Non-pigmented ciliary epithelial cell (primary cell): Measurements from ENCODE around the gene MPV17.
"Not testable (repeated sequence)": the region's sequence is repeated elsewhere in the genome, so short reads cannot be mapped to it uniquely, and the experiment has no call there.

Experiments used
- DNase-seq: peaks from one replicate; pipeline ENCODE4 v3.0.0-alpha.2; 2010; ENCODE audit warnings: low read depth

The MPV17 gene

DNA sequence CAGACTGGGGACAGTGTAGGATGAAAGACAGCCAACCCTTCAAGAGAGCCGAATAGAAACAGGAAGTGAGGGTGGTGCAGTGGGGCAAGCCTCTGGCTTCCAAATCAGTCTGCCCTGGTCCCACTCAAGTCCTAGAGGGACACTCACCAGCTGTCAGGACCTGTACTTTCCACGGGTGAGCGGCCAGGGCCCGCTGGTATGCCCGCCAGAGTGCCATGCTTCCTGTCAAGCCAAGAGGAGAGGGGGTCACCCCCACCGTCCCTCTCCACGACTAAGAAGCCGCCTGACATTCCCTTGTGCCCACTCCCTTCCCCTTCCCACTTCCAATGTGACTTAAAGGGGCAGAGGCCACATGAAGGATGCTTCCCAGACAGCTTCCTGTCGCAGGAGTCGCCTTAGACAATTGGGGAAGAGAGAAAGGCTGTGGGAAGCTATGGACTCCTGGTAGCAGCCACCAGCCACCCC is 564 bp downstream of the MPV17 start:
- DNase-seq = no peak

DNA sequence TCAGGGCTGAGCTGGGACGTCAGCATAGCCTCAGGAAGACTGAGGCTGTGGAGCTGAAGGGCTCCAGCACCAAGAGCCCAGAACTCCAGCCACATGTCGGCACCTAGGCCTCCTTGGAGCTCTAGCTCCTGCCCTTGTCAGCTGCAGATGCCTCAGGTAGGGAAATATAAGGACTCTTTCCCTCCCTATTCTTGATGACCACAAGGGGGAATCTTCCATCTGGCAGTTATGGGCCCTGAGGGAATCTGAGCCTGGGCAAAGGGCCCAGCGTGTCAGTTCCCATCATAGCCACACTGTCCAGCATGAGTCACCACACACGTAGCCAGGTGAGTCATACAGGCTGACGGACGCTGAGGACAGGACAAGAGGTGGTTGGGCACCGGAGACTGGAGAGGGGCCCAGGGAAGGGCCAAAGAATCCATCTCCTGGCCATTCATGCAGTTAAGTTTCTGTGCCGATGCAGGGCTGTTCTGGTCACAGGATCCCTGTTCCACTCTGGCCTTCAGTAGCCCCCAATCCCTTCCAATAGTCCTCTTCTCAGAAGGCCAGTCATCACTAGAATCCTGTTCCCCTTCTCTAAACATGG is 1.8 kb downstream of the MPV17 start:
- DNase-seq = peak; percentile 97

DNA sequence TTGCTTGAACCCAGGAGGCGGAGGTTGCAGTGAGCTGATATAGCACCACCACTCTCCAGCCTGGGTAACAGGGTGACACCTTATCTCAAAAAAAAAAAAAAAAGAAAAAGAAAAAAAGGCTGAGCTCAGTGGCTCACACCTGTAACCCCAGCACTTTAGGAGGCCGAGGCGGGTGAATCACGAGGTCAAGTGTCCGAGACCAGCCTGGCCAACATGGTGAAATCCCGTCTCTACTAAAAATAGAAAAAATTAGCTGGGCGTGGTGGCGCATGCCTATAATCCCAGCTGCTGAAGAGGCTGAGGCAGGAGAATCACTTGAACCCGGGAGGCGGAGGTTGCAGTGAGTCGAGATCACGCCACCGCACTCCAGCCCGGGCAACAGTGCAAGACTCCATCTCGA is 3.1 kb downstream of the MPV17 start:
- DNase-seq = not testable (repeated sequence)

DNA sequence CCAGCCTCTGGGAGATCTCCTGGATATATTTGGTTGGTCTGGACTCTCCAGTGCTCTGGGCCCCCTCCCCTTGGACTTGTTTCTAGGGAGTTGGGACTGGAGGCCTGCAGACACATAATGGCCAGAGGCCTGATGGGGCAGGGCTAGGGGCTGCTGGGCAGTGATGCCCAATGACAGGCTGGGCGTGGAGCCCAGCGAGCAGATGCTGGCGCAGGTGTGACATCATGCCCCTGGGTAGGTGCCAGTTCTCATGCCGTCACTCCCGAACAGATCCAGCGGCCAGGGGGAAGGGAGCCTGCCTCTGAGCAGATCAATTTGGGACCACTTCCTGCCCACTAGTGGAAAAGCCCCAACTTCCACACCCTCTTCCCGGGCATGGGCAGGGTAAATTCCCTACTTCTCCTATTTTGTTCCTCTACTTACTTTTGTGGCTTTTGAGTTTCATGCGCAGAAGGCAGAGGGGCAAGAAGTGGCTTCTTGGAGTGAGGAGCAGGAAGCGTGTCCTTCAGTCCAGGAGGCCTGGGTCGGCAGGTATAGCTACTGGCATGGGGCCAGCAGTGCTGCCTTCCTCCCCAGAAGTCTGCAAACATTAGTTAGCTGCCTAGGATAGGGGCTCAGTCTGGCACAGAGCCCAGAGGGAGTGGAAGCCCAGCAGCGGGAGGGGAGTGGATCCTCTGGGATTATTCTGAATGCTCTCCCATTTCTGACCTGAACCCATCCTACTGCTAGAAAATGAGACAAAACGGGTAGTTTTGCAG is 6.1 kb downstream of the MPV17 start:
- DNase-seq = no peak

DNA sequence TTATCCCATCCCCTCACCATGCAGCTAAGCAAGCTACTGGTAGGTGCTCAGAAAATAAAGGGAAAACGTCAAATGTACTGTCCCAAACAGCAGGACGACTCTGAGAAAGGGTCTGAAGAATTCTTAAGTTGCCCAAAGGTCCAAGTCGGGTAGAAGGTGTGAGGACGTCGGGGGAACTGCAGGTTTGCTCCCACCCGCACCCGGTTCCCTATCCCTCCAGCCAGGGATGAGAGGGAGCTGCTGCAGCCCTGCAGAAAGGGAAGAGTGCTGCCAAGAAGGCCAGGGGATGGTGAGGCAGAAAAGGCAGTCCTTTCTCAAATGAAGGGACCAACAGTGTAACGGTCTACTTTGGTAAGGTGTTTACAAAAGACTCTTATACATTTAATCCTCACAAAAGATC is 7.8 kb downstream of the MPV17 start:
- DNase-seq = no peak

DNA sequence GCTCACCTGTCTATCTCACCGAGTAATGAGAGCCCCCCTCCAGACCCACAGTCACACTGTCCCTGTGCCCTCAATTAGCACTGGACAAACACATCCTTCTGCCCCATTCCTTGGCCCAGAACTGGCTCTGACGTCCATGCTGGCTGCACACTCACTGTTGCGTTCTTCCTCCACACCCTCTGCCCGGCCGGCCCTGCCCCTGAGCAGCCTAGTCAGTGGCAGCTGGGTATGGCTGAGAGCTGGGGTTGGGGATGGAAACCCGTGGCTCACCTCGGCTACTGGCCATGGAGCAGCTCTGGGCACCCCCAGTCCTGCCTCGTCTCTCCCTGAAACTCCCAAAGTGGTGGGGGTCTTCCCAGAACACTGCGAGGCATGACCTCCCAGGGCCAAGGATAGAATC is 8.2 kb downstream of the MPV17 start:
- no peak for DNase-seq

GRCh38 chr2:27313882-27314645 is 8.8 kb downstream of the MPV17 start:
- no peak for DNase-seq

DNA sequence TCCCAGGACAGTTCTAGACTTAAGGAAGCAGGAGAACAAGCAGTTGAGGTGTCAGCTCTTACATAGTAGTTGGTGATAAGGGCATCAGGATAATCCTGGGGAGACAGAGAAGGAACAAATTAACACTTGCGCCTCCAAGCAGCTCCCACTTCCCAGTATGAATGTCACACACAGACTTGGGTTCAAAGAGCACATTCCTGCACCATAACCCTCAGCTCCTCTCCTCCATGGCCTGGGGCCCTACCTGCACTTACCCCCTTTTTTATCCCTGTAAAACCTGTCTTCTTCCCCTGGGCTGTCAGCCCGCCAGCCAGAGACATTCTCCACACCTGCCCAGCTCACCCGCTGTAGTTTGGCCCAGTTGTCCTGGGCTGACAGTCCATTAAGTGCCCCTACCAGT is 10.7 kb downstream of the MPV17 start:
- no peak for DNase-seq

- no peak for DNase-seq
These were observed 13.2 kb downstream of the MPV17 start for GRCh38 chr2:27309651-27310050.

DNA sequence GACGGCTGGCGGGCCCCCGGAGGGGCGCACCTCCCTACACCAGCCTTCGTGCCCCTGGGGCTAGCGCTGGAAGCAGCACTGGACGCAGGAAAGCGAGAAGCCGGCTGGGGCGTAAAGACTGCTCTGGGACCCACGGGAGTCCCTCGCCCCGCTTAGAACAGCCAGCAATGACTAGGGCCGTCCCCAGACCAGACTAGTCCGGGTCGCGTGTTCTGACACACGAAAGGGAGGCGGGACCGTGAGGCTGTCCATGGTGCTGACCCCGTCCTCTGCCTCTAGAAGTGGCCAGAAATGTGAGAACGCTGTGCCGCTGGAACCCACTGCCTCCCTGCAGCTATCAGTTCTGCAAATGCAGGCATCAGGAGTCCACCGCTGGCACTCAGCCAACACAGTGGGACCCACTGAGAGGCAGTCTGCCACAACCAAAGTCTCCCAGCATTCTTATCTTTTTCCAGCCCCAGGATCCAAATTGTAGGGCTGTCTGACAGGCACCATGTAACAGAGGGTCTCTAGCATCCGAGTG is 14.5 kb downstream of the MPV17 start, which contains the start of gene UCN:
Gene UCN, minus strand, starts transcription at position 87 of the 523 bp plus-strand sequence. CDS start 550 bp downstream, outside the sequence.
- DNase-seq = no peak

- DNase-seq = no peak
These were observed 15.1 kb downstream of the MPV17 start for GRCh38 chr2:27307545-27308358.

- DNase-seq = no peak
These were observed 15.7 kb downstream of the MPV17 start for GRCh38 chr2:27307287-27307544.

- no peak for DNase-seq
These were observed 16.2 kb downstream of the MPV17 start for GRCh38 chr2:27306573-27307286.

DNA sequence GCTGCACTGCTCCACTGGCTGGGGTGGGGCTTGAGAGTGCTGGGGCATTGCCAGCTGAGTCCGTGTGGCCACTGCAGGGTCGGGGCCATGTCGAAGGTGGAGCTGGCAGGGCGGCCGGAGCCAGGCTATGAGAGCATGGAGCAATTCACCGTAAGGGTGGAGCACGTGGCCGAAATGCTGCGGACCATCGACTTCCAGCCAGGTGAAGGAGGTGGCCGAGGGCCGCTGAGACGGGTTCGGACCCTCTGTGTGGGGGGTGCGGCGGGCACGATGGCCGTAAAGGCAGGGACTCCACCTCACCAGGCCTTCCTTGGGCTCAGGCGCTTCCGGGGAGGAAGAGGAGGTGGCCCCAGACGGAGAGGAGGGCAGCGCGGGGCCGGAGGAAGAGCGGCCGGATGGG is 16.8 kb downstream of the MPV17 start:
- DNase-seq = no peak

- no peak for DNase-seq
These were observed 17.4 kb downstream of the MPV17 start for GRCh38 chr2:27305516-27305915.

GRCh38 chr2:27304488-27305240 is 18.2 kb downstream of the MPV17 start:
- DNase-seq = no peak

GRCh38 chr2:27303093-27304025 is 19.5 kb downstream of the MPV17 start:
- DNase-seq = no peak

GRCh38 chr2:27300606-27301005 is 22.3 kb downstream of the MPV17 start:
- not testable (repeated sequence) for DNase-seq

DNA sequence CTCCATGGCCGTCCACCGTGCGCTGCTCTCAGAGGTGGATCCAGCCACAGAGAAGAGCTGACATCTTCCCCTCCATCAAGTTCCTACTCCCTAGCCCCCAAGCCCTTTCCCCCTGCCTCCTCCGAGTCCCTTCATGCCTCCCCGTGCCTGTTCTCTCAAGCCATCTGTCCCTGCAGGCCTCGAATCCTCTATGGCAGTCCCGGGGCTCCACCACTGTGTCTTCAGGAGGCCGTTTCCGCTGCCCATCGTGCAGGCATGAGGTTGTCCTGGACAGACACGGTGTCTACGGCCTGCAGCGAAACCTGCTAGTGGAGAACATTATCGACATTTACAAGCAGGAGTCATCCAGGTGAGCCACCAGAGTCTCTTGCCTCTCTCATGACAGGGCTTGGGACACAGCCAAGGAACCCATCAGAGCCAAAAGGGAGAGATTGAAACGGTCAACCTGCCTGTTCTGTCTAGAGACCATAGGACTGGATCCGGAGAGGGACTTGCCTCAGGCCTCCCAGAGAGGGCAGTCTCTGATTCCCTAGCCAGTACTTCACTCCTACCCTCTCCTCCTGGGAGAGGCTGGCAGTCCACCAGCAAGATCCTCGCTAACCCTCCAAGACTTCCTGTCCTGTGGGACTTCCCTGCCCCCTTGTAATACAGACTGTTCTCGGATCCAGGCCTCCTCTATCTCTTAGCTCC is 24.4 kb downstream of the MPV17 start:
- no peak for DNase-seq
